Activated CD4-positive, alpha-beta T cell treated with anti-CD3 and anti-CD28 coated beads, Interleukin-2, amount 10 ng/mL, durations not matched to agents 7 days and 5 days (primary cell): ENCODE measurements around the gene TMEM101. TPM values are rescaled to one million over a fixed set of nuclear protein-coding genes. Genes with fewer than 3 reads are reported as not detected.
"Not testable (repeated sequence)": the region's sequence is repeated elsewhere in the genome, so short reads cannot be mapped to it uniquely, and the experiment has no call there.

Source experiments
- CTCF ChIA-PET: fragments of 350-600 bp; sonication (Branson Sonifier 250); formaldehyde crosslinking; loops from one replicate; lab custom pipeline; 2021; ENCODE audit warnings: antibody characterized with exemption; lab: Charles Lee
- POLR2A ChIA-PET: fragments of 350-600 bp; sonication (Branson Sonifier 250); formaldehyde crosslinking; loops from one replicate; lab custom pipeline; 2021; ENCODE audit warnings: antibody characterized with exemption; lab: Charles Lee
- DNase-seq: peaks from one replicate; pipeline ENCODE4 v3.0.0-alpha.2; 2020
- H3K27ac Mint-ChIP-seq: one replicate; pipeline ENCODE4 v1.8.0; 2021; ENCODE audit warnings: mild to moderate bottlenecking, moderate library complexity, mixed read lengths
- H3K27me3 Mint-ChIP-seq: one replicate; pipeline ENCODE4 v1.8.0; 2021; ENCODE audit warnings: mixed read lengths
- H3K36me3 Mint-ChIP-seq: one replicate; pipeline ENCODE4 v1.8.0; 2021; ENCODE audit warnings: low read depth, mixed read lengths
- H3K4me1 Mint-ChIP-seq: one replicate; pipeline ENCODE4 v1.8.0; 2021; ENCODE audit warnings: mixed read lengths
- H3K4me3 Mint-ChIP-seq: one replicate; pipeline ENCODE4 v1.8.0; 2021; ENCODE audit warnings: mild to moderate bottlenecking, moderate library complexity, mixed read lengths
- H3K9me3 Mint-ChIP-seq: one replicate; pipeline ENCODE4 v1.8.0; 2021; ENCODE audit warnings: mixed read lengths
- total RNA-seq, 2 experiments: library from RNA; stranded (reverse); gene quantifications; one replicate each; pipeline ENCODE4 v1.2.3, GENCODE V29; 2021

Gene TMEM101
- total RNA-seq, 2 experiments from 2014 or later, result 25.6 to 28.8 TPM

- Mint-ChIP-seq H3K36me3 (peaks cover 5% of the 10 kb centered on the region), H3K9me3 (no peaks in the 10 kb centered on the region), H3K27me3 (peaks cover 51% of the 10 kb centered on the region), H3K4me1 (peaks cover 32% of the 10 kb centered on the region), H3K27ac (no peak within 1 kb of the TSS), H3K4me3 (peak within 1 kb of the TSS; percentile 7)
- ChIA-PET POLR2A (no interaction called here), CTCF (interaction anchor here (0.5 to 0.9 kb wide), 5 partner anchors 10 to 482 kb away, joined by 3 to 4 read pairs (median 3); no protein-coding TSS in a partner anchor)
- DNase-seq, result no peak
These were observed 10.5 kb downstream of the TMEM101 start, which contains the start of gene NAGS for GRCh38 chr17:44004077-44004760. NAGS (plus strand) TSS chr17:44004622; CDS start chr17:44004664, 42 bp downstream.

- Mint-ChIP-seq H3K4me1 (peaks cover 18% of the 10 kb centered on the region), H3K4me3 (no peak overlapping the region), H3K36me3 (peaks cover 5% of the 10 kb centered on the region), H3K27me3 (peaks cover 52% of the 10 kb centered on the region), H3K9me3 (no peaks in the 10 kb centered on the region), H3K27ac (no peak overlapping the region)
- ChIA-PET POLR2A (interaction anchor here (0.7 kb wide), 1 partner anchor 51 kb away, joined by 3 read pairs; no protein-coding TSS in a partner anchor), CTCF (interaction anchor here (0.9 kb wide), 1 partner anchor 9 kb away, joined by 3 read pairs; no protein-coding TSS in a partner anchor)
- DNase-seq, result no peak
These were observed 12.5 kb downstream of the TMEM101 start for GRCh38 chr17:44002141-44002848.

- Mint-ChIP-seq H3K4me3 (no peak overlapping the region), H3K9me3 (no peaks in the 10 kb centered on the region), H3K36me3 (peaks cover 3% of the 10 kb centered on the region), H3K27me3 (peaks cover 47% of the 10 kb centered on the region), H3K4me1 (peaks cover 10% of the 10 kb centered on the region), H3K27ac (no peak overlapping the region)
- ChIA-PET CTCF (no interaction called here), POLR2A (no interaction called here)
- DNase-seq, result no peak
These were observed 13.3 kb downstream of the TMEM101 start for GRCh38 chr17:44001461-44001920.

- ChIA-PET CTCF (interaction anchor here (0.9 kb wide), 1 partner anchor 77 kb away, joined by 5 read pairs; no protein-coding TSS in a partner anchor), POLR2A (no interaction called here)
- peaks cover under 1% of the 10 kb centered on the region for H3K36me3 Mint-ChIP-seq
- no peak overlapping the region for H3K27ac Mint-ChIP-seq
- H3K27me3 Mint-ChIP-seq, result peaks cover 44% of the 10 kb centered on the region
- DNase-seq, result no peak
- H3K4me1 Mint-ChIP-seq, result peaks cover 5% of the 10 kb centered on the region
- no peaks in the 10 kb centered on the region for H3K9me3 Mint-ChIP-seq
- H3K4me3 Mint-ChIP-seq, result no peak overlapping the region
These were observed 13.8 kb downstream of the TMEM101 start for GRCh38 chr17:44000871-44001460.

- Mint-ChIP-seq H3K4me3 (no peak overlapping the region), H3K9me3 (no peaks in the 10 kb centered on the region), H3K27me3 (peaks cover 41% of the 10 kb centered on the region), H3K4me1 (peaks cover 4% of the 10 kb centered on the region), H3K27ac (no peak overlapping the region), H3K36me3 (no peaks in the 10 kb centered on the region)
- CTCF ChIA-PET, result interaction anchor here (0.6 to 1.3 kb wide), 3 partner anchors 56 to 562 kb away, joined by 3 to 5 read pairs (median 5); no protein-coding TSS in a partner anchor
- POLR2A ChIA-PET, result no interaction called here
- DNase-seq, result no peak
These were observed 14.5 kb downstream of the TMEM101 start for GRCh38 chr17:44000141-44000860.

- Mint-ChIP-seq H3K4me3 (no peak overlapping the region), H3K9me3 (no peaks in the 10 kb centered on the region), H3K27ac (no peak overlapping the region), H3K27me3 (peaks cover 40% of the 10 kb centered on the region), H3K4me1 (no peaks in the 10 kb centered on the region), H3K36me3 (no peaks in the 10 kb centered on the region)
- ChIA-PET POLR2A (no interaction called here), CTCF (interaction anchor here (0.6 to 5.9 kb wide), 5 partner anchors 9 to 55 kb away, joined by 3 to 33 read pairs (median 3); no protein-coding TSS in a partner anchor)
- no peak for DNase-seq
These were observed 15.7 kb downstream of the TMEM101 start for GRCh38 chr17:43999024-43999423.

- no peak overlapping the region for H3K27ac Mint-ChIP-seq
- DNase-seq, result no peak
- no peaks in the 10 kb centered on the region for H3K36me3 Mint-ChIP-seq
- no peaks in the 10 kb centered on the region for H3K9me3 Mint-ChIP-seq
- H3K4me3 Mint-ChIP-seq, result no peak overlapping the region
- ChIA-PET CTCF (interaction anchor here (0.6 to 5.9 kb wide), 5 partner anchors 10 to 332 kb away, joined by 3 to 33 read pairs (median 3); no protein-coding TSS in a partner anchor), POLR2A (no interaction called here)
- H3K4me1 Mint-ChIP-seq, result no peaks in the 10 kb centered on the region
- peaks cover 39% of the 10 kb centered on the region for H3K27me3 Mint-ChIP-seq
These were observed 16.2 kb downstream of the TMEM101 start for GRCh38 chr17:43998552-43998951.

GRCh38 chr17:43997180-43997579, 17.6 kb downstream of the TMEM101 start:
- H3K36me3 Mint-ChIP-seq, H3K9me3 Mint-ChIP-seq, POLR2A ChIA-PET, H3K27ac Mint-ChIP-seq, H3K4me1 Mint-ChIP-seq, H3K4me3 Mint-ChIP-seq, DNase-seq: not testable (repeated sequence)
- peaks cover 34% of the 10 kb centered on the region for H3K27me3 Mint-ChIP-seq
- CTCF ChIA-PET, result interaction anchor here (1.3 to 5.9 kb wide), 3 partner anchors 10 to 53 kb away, joined by 3 to 33 read pairs (median 6); no protein-coding TSS in a partner anchor

- ChIA-PET CTCF (interaction anchor here (0.7 to 5.9 kb wide), 4 partner anchors 7 to 113 kb away, joined by 3 to 33 read pairs (median 4); no protein-coding TSS in a partner anchor), POLR2A (no interaction called here)
- no peaks in the 10 kb centered on the region for H3K9me3 Mint-ChIP-seq
- peaks cover 24% of the 10 kb centered on the region for H3K27me3 Mint-ChIP-seq
- H3K4me3 Mint-ChIP-seq, result no peak overlapping the region
- no peaks in the 10 kb centered on the region for H3K36me3 Mint-ChIP-seq
- DNase-seq, result no peak
- no peaks in the 10 kb centered on the region for H3K4me1 Mint-ChIP-seq
- H3K27ac Mint-ChIP-seq, result no peak overlapping the region
These were observed 19.7 kb downstream of the TMEM101 start for GRCh38 chr17:43995150-43995471.

- H3K4me1 Mint-ChIP-seq, result no peaks in the 10 kb centered on the region
- peak; percentile 66 for DNase-seq
- ChIA-PET POLR2A (no interaction called here), CTCF (interaction anchor here (0.6 to 5.9 kb wide), 7 partner anchors 8 to 114 kb away, joined by 3 to 33 read pairs (median 3); no protein-coding TSS in a partner anchor)
- H3K27ac Mint-ChIP-seq, result no peak overlapping the region
- H3K4me3 Mint-ChIP-seq, result no peak overlapping the region
- H3K9me3 Mint-ChIP-seq, result no peaks in the 10 kb centered on the region
- no peaks in the 10 kb centered on the region for H3K36me3 Mint-ChIP-seq
- H3K27me3 Mint-ChIP-seq, result peaks cover 20% of the 10 kb centered on the region
These were observed 20.3 kb downstream of the TMEM101 start for GRCh38 chr17:43994272-43995149.

- H3K27me3 Mint-ChIP-seq, result peaks cover 18% of the 10 kb centered on the region
- no peak overlapping the region for H3K4me3 Mint-ChIP-seq
- CTCF ChIA-PET, result interaction anchor here (0.6 to 1.8 kb wide), 2 partner anchors 10 to 12 kb away, joined by 3 to 5 read pairs; partner anchors contain the start of gene NAGS
- DNase-seq, result no peak
- H3K9me3 Mint-ChIP-seq, result no peaks in the 10 kb centered on the region
- no peaks in the 10 kb centered on the region for H3K36me3 Mint-ChIP-seq
- H3K4me1 Mint-ChIP-seq, result no peaks in the 10 kb centered on the region
- POLR2A ChIA-PET, result no interaction called here
- no peak overlapping the region for H3K27ac Mint-ChIP-seq
These were observed 22.1 kb downstream of the TMEM101 start for GRCh38 chr17:43992641-43993040.
